Activated CD8-positive, alpha-beta memory T cell treated with anti-CD3 and anti-CD28 coated beads for 1 hour (primary cell): ENCODE measurements around the gene NUDC.

Experiments
- DNase-seq, 2 donors: peaks; one replicate each; pipeline ENCODE4 v3.0.0-alpha.2; 2020; ENCODE audit warnings: low read depth in 1 of 2; ENCODE audit errors: extremely low read depth in 1 of 2

NUDC gene

GRCh38 chr1:26949266-26949925, 27.9 kb downstream of the NUDC start:
- no peak for DNase-seq

GRCh38 chr1:26949926-26950319, 28.4 kb downstream of the NUDC start:
- DNase-seq, result no peak

DNA sequence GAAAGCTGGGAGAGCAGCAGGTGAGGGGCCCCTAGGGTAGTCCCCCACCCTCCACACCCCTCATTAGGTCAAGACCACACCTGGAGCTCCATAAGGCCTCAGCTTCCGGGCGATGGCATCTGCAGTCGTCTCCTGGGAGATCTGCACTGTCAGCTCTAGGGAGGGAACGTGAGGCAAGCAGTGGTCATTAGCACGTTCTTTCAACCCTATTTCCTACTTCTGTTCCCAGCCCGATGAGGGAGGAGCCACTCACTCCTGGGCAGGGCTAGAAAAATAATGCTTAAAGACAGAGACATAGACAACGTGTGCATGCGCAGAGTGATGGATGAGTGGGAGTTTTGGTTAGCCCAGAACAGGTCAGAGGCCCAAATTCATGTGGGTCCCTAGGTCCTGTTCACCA, 29.1 kb downstream of the NUDC start:
- DNase-seq, result no peak

- no peak for DNase-seq
These were observed 29.7 kb downstream of the NUDC start for GRCh38 chr1:26951216-26951615.

- no peak for DNase-seq
These were observed 30.4 kb downstream of the NUDC start for GRCh38 chr1:26951821-26952497.

DNA sequence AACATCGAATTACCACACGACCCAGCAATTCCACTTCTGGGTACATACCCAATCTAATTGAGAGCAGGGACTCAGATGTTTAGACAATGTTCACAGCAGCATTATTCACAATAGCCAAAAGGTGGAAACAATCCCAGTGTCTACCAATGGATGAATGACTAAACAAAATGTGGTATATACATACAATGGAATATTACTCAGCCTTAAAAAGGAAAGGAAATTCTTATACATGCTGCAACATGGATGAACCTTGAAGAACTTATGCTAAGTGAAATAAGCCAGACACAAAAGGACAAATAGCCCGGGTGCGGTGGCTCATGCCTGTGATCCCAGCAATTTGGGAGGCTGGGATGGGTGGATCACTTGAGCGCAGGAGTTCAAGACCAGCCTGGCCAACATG, 31.8 kb downstream of the NUDC start:
- DNase-seq, result no peak

- DNase-seq, result no peak
These were observed 34.8 kb downstream of the NUDC start for GRCh38 chr1:26956321-26956720.

- no peak for DNase-seq
These were observed 35.8 kb downstream of the NUDC start for GRCh38 chr1:26957306-26957705.

GRCh38 chr1:26959270-26959669, 37.7 kb downstream of the NUDC start:
- no peak for DNase-seq

GRCh38 chr1:26959722-26960624, 38.4 kb downstream of the NUDC start, which contains the start of gene KDF1:
Gene KDF1 (minus strand): TSS chr1:26960468. CDS start chr1:26952380, 8,088 bp downstream.
- peak; percentile 10 to 46 for DNase-seq

- DNase-seq, result no peak
These were observed 39.1 kb downstream of the NUDC start for GRCh38 chr1:26960625-26960966.

GRCh38 chr1:26961826-26962225, 40.3 kb downstream of the NUDC start:
- no peak for DNase-seq

GRCh38 chr1:26965213-26965612, 43.7 kb downstream of the NUDC start:
- DNase-seq, result no peak

DNA sequence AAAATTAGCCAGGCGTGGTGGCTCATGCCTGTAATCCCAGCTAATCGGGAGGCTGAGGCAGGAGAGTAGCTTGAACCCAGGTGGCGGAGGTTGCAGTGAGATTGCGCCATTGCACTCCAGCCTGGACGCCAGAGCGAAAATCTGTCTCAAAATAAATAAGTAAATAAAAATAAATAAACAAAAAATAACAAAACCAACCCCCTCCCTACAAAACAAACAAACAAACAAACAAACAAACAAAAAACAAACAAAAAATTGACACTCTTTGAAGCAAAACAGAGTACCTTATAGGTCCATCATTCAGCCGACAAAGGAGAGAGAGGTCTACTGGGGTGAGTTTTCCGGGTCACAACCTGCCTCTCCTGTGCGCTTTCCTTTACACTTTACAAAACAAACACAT, 44.1 kb downstream of the NUDC start:
- DNase-seq, result no peak

DNA sequence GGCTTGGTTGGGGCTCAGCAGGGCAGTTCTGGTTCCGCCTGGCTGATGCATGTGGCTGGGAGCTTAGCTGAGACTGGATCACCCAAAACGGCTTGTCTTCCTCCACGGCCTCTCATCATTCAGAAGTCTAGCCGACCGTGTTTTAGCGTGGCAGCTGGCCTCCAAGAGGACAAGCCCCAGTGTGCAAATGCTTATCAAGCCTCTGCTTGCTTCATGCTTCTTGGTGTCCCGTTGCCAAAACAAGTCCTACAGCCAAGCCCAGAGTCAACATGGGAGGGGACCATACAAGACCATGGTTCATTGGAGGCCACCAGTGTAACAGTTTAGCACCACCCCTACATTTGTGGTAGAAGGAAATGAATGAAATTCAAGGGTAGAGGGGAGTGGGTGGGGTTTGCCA, 49.3 kb downstream of the NUDC start:
- DNase-seq, result no peak

DNA sequence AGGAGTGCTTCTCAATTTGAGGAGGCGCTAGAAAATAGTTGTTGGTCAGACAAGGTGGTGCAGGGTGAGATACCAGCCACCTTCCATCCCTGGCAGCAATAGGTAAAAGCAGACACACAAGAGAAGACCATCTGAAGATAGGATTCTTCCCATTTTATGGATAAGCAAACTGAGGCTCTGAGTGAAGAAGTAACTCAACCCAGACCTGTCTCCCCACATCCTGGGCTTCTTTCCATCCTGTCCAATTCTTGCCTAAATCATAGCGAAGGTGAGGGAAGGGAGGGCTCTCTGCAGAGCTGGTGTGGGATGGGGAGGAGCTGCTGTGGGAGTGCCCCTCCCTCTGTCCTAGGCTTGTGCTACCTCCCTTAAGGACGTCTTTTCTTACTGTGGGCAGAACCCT, 50.0 kb downstream of the NUDC start:
- no peak for DNase-seq

- DNase-seq, result no peak
These were observed 50.8 kb downstream of the NUDC start for GRCh38 chr1:26972390-26972789.

DNA sequence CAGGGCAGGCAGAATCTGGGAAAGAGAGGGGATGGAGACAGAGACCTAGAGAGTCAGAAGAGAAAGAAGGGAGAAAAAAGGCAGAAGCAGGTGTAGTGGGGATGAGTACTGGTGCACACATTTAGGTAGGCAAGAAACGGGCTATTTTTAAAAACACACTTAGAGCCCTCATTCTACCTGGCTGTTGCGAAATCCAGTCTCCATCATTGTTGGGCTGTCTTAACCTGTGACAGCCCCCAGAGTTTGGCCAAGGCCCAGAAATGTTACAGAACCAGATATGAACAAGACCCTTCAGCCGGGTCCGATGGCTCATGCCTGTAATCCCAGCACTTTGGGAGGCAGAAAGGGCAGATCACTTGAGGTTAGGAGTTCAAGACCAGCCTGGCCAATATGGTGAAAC, 51.3 kb downstream of the NUDC start:
- no peak for DNase-seq

- no peak for DNase-seq
These were observed 55.3 kb downstream of the NUDC start for GRCh38 chr1:26976621-26977510.

GRCh38 chr1:26978901-26979300, 57.4 kb downstream of the NUDC start:
- no peak for DNase-seq
